ENCODE data around the gene TCF7L1.
"Not testable (repeated sequence)": the region's sequence is repeated elsewhere in the genome, so short reads cannot be mapped to it uniquely, and the experiment has no call there.

Gene TCF7L1

GRCh38 chr2:85132397-85132796, 795 bp upstream of the TCF7L1 start:
- peak; percentile 39 for DNase-seq (ENCODE audit: low spot score)
- no peak for FAIRE-seq

- FAIRE-seq, result no peak
- peak; percentile 62 for DNase-seq (ENCODE audit: low spot score)
Measured at GRCh38 chr2:85133751-85134254, 611 bp downstream of the TCF7L1 start.

- no peak for DNase-seq (ENCODE audit: low spot score)
- FAIRE-seq, result no peak
Measured at GRCh38 chr2:85134255-85134895, 1.2 kb downstream of the TCF7L1 start.

- DNase-seq (ENCODE audit: low spot score), result no peak
- no peak for FAIRE-seq
Measured at GRCh38 chr2:85134896-85135659, 1.9 kb downstream of the TCF7L1 start.

- DNase-seq (ENCODE audit: low spot score) (no peak), FAIRE-seq (no peak)
Measured at GRCh38 chr2:85135660-85135914, 2.4 kb downstream of the TCF7L1 start.

GRCh38 chr2:85137156-85137555, 4.0 kb downstream of the TCF7L1 start:
- DNase-seq (ENCODE audit: low spot score) (no peak), FAIRE-seq (no peak)

- FAIRE-seq (no peak), DNase-seq (ENCODE audit: low spot score) (no peak)
Measured at GRCh38 chr2:85143463-85144082, 10.4 kb downstream of the TCF7L1 start.

GRCh38 chr2:85145116-85145820, 12.1 kb downstream of the TCF7L1 start:
- no peak for DNase-seq (ENCODE audit: low spot score)
- FAIRE-seq, result no peak

- FAIRE-seq, result no peak
- DNase-seq (ENCODE audit: low spot score), result no peak
Measured at GRCh38 chr2:85148190-85148589, 15.0 kb downstream of the TCF7L1 start.

- FAIRE-seq (no peak), DNase-seq (ENCODE audit: low spot score) (no peak)
Measured at GRCh38 chr2:85151026-85151425, 17.8 kb downstream of the TCF7L1 start.

GRCh38 chr2:85152895-85153294, 19.7 kb downstream of the TCF7L1 start:
- DNase-seq (ENCODE audit: low spot score), result no peak
- no peak for FAIRE-seq

GRCh38 chr2:85154048-85154753, 21.0 kb downstream of the TCF7L1 start:
- FAIRE-seq (no peak), DNase-seq (ENCODE audit: low spot score) (no peak)

- not testable (repeated sequence) for FAIRE-seq
Measured at GRCh38 chr2:85155082-85155481, 21.9 kb downstream of the TCF7L1 start.

GRCh38 chr2:85156153-85156552, 23.0 kb downstream of the TCF7L1 start:
- FAIRE-seq, result no peak
- no peak for DNase-seq (ENCODE audit: low spot score)

More at GRCh38 chr2:85155082-85155481, 21.9 kb downstream of the TCF7L1 start:
- not testable (repeated sequence) for DNase-seq (ENCODE audit: low spot score)

- DNase-seq (ENCODE audit: low spot score), result no peak
- no peak for FAIRE-seq
Measured at GRCh38 chr2:85156619-85157018, 23.4 kb downstream of the TCF7L1 start.

- FAIRE-seq, result no peak
Measured at GRCh38 chr2:85157345-85157744, 24.2 kb downstream of the TCF7L1 start.

GRCh38 chr2:85158559-85159273, 25.5 kb downstream of the TCF7L1 start:
- FAIRE-seq, result no peak
- DNase-seq (ENCODE audit: low spot score), result no peak

More at GRCh38 chr2:85157345-85157744, 24.2 kb downstream of the TCF7L1 start:
- no peak for DNase-seq (ENCODE audit: low spot score)

- no peak for FAIRE-seq
Measured at GRCh38 chr2:85159589-85159988, 26.4 kb downstream of the TCF7L1 start.

GRCh38 chr2:85160966-85161960, 28.1 kb downstream of the TCF7L1 start:
- FAIRE-seq, result no peak

More at GRCh38 chr2:85159589-85159988, 26.4 kb downstream of the TCF7L1 start:
- DNase-seq (ENCODE audit: low spot score), result no peak

More at GRCh38 chr2:85160966-85161960, 28.1 kb downstream of the TCF7L1 start:
- DNase-seq (ENCODE audit: low spot score), result no peak

Measured in urothelium cell line (cell line).